ENCODE measurements around the gene COL25A1. TPM values are rescaled to one million over a fixed set of nuclear protein-coding genes. Genes with fewer than 3 reads are reported as not detected.
"Not testable (repeated sequence)": the region's sequence is repeated elsewhere in the genome, so short reads cannot be mapped to it uniquely, and the experiment has no call there.

Gene COL25A1
- total RNA-seq, 1 donor from 2014 or later: 0.68 TPM

- no peak for DNase-seq
Measured at GRCh38 chr4:109166586-109166985, 135.9 kb downstream of the COL25A1 start.

GRCh38 chr4:109166126-109166525, 136.3 kb downstream of the COL25A1 start:
- DNase-seq: no peak

GRCh38 chr4:109164011-109164410, 138.4 kb downstream of the COL25A1 start:
- peak; percentile 53 for DNase-seq

- DNase-seq: no peak
Measured at GRCh38 chr4:109163493-109163892, 139.0 kb downstream of the COL25A1 start.

- no peak for DNase-seq
Measured at GRCh38 chr4:109162759-109163158, 139.7 kb downstream of the COL25A1 start.

- no peak for DNase-seq
Measured at GRCh38 chr4:109160494-109160893, 142.0 kb downstream of the COL25A1 start.

GRCh38 chr4:109157696-109158095, 144.8 kb downstream of the COL25A1 start:
- no peak for DNase-seq

- no peak for DNase-seq
Measured at GRCh38 chr4:109157205-109157604, 145.3 kb downstream of the COL25A1 start.

- DNase-seq: no peak
Measured at GRCh38 chr4:109156356-109156755, 146.1 kb downstream of the COL25A1 start.

- peak; percentile 12 for DNase-seq
Measured at GRCh38 chr4:109155682-109156283, 146.7 kb downstream of the COL25A1 start.

GRCh38 chr4:109155084-109155483, 147.4 kb downstream of the COL25A1 start:
- DNase-seq: no peak

- no peak for DNase-seq
Measured at GRCh38 chr4:109154424-109154823, 148.0 kb downstream of the COL25A1 start.

GRCh38 chr4:109149836-109150235, 152.6 kb downstream of the COL25A1 start:
- no peak for DNase-seq

GRCh38 chr4:109148577-109149075, 153.8 kb downstream of the COL25A1 start:
- DNase-seq: no peak

- no peak for DNase-seq
Measured at GRCh38 chr4:109147135-109147534, 155.3 kb downstream of the COL25A1 start.

- DNase-seq: no peak
Measured at GRCh38 chr4:109146499-109146898, 156.0 kb downstream of the COL25A1 start.

- DNase-seq: not testable (repeated sequence)
Measured at GRCh38 chr4:109138125-109138524, 164.3 kb downstream of the COL25A1 start.

- DNase-seq: no peak
Measured at GRCh38 chr4:109134921-109135320, 167.5 kb downstream of the COL25A1 start.

GRCh38 chr4:109134268-109134667, 168.2 kb downstream of the COL25A1 start:
- DNase-seq: no peak

- no peak for DNase-seq
Measured at GRCh38 chr4:109131559-109131958, 170.9 kb downstream of the COL25A1 start.

- DNase-seq: no peak
Measured at GRCh38 chr4:109128589-109128988, 173.9 kb downstream of the COL25A1 start.

GRCh38 chr4:109127866-109128265, 174.6 kb downstream of the COL25A1 start:
- DNase-seq: peak; percentile 2

GRCh38 chr4:109126856-109127255, 175.6 kb downstream of the COL25A1 start:
- no peak for DNase-seq

- no peak for DNase-seq
Measured at GRCh38 chr4:109125084-109125483, 177.4 kb downstream of the COL25A1 start.

- no peak for DNase-seq
Measured at GRCh38 chr4:109123951-109124350, 178.5 kb downstream of the COL25A1 start.
